Measurements from ENCODE around the gene LSR.

LSR gene

GRCh38 chr19:35306473-35307246 is 57.9 kb downstream of the LSR start:
- no peak for DNase-seq

GRCh38 chr19:35307931-35308330 is 59.1 kb downstream of the LSR start:
- DNase-seq, result no peak

GRCh38 chr19:35308910-35309309 is 60.1 kb downstream of the LSR start:
- no peak for DNase-seq

GRCh38 chr19:35309481-35310279 is 60.9 kb downstream of the LSR start:
- no peak for DNase-seq

- no peak for DNase-seq
These were observed 61.5 kb downstream of the LSR start for GRCh38 chr19:35310331-35310730.

DNA sequence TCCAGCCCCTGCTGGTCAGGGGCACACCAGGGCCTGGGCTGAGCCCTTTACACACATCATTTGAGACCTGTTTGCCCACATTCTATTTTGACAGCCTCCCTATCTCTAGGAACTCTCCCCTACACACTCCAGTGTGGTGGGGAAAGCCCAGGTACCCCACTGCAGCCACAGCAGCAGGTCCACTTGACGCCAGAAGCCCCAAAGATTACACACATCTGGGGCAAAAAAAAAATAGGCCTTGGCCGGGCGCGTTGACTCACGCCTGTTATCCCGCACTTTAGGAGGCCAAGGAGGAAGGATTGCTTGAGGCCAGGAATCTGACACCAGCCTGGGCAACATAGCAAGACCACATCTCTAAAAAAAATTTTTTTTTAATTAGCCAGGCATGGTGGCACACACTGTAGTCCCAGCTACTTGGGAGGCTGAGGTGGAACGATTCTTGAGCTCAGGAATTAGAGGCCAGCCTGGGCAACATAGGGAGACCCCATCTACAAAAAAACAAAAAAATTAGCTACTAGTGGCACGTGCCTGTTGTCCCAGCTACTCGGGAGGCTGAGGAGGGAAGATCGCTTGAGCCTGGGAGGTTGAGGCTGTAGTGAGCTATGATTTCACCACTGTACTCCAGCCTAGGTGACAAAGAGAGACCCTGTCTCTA is 62.1 kb downstream of the LSR start:
- no peak for DNase-seq

DNA sequence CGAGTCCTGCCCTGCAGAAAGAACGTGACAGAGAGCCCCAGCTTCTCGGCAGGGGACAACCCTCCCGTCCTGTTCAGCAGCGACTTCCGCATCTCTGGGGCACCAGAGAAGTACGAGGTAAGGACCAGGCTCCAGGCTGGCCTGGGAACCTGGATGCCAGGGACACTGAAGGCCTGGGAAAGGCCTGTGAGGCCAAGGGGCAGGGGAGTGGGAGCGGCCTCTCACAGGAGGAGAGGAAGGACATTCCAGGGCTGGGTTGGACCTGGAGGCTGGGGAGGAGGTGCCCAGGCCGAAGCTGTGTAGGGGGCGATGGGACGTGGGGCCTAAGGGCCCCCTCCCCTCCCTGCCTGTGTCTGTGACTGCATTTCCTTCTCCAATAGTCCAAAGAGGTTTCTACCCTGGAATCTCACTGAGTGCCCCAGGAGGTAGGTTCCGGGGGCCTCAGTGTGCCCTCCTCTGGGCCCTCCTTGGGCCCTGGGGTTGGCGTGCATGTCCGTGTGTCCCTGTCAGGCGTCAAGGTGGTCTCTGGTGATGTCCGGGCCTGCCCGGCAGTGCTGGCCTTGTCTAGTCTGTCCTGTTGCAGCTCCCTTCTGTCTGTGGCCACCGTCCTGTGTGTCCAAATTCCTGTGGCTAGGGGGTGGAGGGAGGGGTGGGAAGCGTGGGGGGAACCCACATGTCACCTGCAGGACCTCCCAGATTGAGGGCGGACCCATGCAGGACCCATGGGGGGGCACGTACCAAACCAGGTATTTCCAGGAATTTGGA is 63.3 kb downstream of the LSR start:
- no peak for DNase-seq

- no peak for DNase-seq
These were observed 64.8 kb downstream of the LSR start for GRCh38 chr19:35313587-35313986.

- DNase-seq, result no peak
These were observed 65.2 kb downstream of the LSR start for GRCh38 chr19:35314031-35314430.

- DNase-seq, result no peak
These were observed 66.2 kb downstream of the LSR start for GRCh38 chr19:35314858-35315470.

GRCh38 chr19:35315883-35316282 is 67.1 kb downstream of the LSR start:
- DNase-seq, result no peak

DNA sequence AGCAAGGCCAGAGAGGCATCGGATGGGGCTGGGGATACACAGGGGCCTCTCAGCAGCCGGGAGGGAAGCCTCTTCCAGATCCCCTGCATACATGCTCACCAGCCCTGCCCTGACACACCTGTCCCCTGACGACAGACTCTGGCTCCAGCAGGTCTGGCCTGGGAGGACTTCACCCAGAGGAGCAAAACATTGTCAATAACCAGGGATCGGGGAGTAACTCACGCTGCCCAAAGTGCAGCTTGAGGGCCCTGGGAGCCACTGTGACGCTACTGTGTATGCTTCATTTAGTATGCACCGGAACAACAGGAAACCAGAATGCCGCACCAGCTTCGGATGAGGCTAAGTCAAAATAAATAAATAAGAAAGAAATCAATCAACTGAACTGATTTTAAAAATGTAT is 67.8 kb downstream of the LSR start:
- DNase-seq, result no peak
